BE2C (cell line): ENCODE measurements around the gene CPVL.

ENCODE experiments used
- DNase-seq: peaks from one replicate; pipeline ENCODE4 v3.0.0-alpha.2; 2020
- H3K27me3 ChIP-seq: fragments of 250-450 bp; sonication (Bioruptor Pico); 2 replicates; pipeline ENCODE4 v1.5.1; 2020; ENCODE audit warnings: mild to moderate bottlenecking
- H3K36me3 ChIP-seq: fragments of 250-450 bp; sonication (Bioruptor Pico); 2 replicates; pipeline ENCODE4 v1.5.1; 2020; ENCODE audit warnings: mild to moderate bottlenecking
- H3K4me1 ChIP-seq: fragments of 250-450 bp; sonication (Bioruptor Pico); 2 replicates; pipeline ENCODE4 v1.5.1; 2020
- H3K4me3 ChIP-seq: 2 replicates; pipeline ENCODE4 v1.5.1; 2011; ENCODE audit warnings: low read depth, low read length
- H3K9me3 ChIP-seq: fragments of 250-450 bp; sonication (Bioruptor Pico); 2 replicates; pipeline ENCODE4 v1.5.1; 2020
- CTCF ChIP-seq: IDR thresholded peaks from 2 replicates; pipeline ENCODE4 v1.5.1; 2012; ENCODE audit warnings: mild to moderate bottlenecking, low read depth, low read length

The CPVL gene

GRCh38 chr7:29065181-29065857 lies 81.0 kb downstream of the CPVL start:
- H3K4me1 ChIP-seq: no peaks in the 10 kb centered on the region
- TF ChIP-seq CTCF: no peak
- no peaks in the 10 kb centered on the region for H3K36me3 ChIP-seq
- H3K27me3 ChIP-seq: peaks cover 4% of the 10 kb centered on the region
- no peaks in the 10 kb centered on the region for H3K9me3 ChIP-seq
- H3K4me3 ChIP-seq: no peak overlapping the region
- DNase-seq: no peak

GRCh38 chr7:29063872-29064271 lies 82.5 kb downstream of the CPVL start:
- Histone ChIP-seq H3K4me1 (no peaks in the 10 kb centered on the region), H3K4me3 (no peak overlapping the region), H3K9me3 (no peaks in the 10 kb centered on the region), H3K27me3 (peaks cover 4% of the 10 kb centered on the region), H3K36me3 (no peaks in the 10 kb centered on the region)
- no peak for DNase-seq
- TF ChIP-seq CTCF: no peak

- no peak for TF ChIP-seq CTCF
- DNase-seq: no peak
- Histone ChIP-seq H3K27me3 (peaks cover 4% of the 10 kb centered on the region), H3K9me3 (no peaks in the 10 kb centered on the region), H3K4me3 (no peak overlapping the region), H3K36me3 (no peaks in the 10 kb centered on the region), H3K4me1 (no peaks in the 10 kb centered on the region)
Measured at GRCh38 chr7:29063236-29063635, 83.1 kb downstream of the CPVL start.

- Histone ChIP-seq H3K4me1 (no peaks in the 10 kb centered on the region), H3K9me3 (no peaks in the 10 kb centered on the region), H3K36me3 (no peaks in the 10 kb centered on the region), H3K4me3 (no peak overlapping the region), H3K27me3 (no peaks in the 10 kb centered on the region)
- TF ChIP-seq CTCF: no peak
- DNase-seq: no peak
Measured at GRCh38 chr7:29053105-29053872, 93.0 kb downstream of the CPVL start.

- no peaks in the 10 kb centered on the region for H3K36me3 ChIP-seq
- H3K9me3 ChIP-seq: no peaks in the 10 kb centered on the region
- TF ChIP-seq CTCF: no peak
- no peak for DNase-seq
- no peaks in the 10 kb centered on the region for H3K27me3 ChIP-seq
- H3K4me3 ChIP-seq: no peak overlapping the region
- no peaks in the 10 kb centered on the region for H3K4me1 ChIP-seq
Measured at GRCh38 chr7:29046978-29047377, 99.4 kb downstream of the CPVL start.
